ENCODE measurements around the gene SATB2.

- no peak for TF ChIP-seq POLR2A (IDR thresholded peaks at IDR 0.05; ENCODE audit: low read depth)
- TF ChIP-seq, protein P1, sequence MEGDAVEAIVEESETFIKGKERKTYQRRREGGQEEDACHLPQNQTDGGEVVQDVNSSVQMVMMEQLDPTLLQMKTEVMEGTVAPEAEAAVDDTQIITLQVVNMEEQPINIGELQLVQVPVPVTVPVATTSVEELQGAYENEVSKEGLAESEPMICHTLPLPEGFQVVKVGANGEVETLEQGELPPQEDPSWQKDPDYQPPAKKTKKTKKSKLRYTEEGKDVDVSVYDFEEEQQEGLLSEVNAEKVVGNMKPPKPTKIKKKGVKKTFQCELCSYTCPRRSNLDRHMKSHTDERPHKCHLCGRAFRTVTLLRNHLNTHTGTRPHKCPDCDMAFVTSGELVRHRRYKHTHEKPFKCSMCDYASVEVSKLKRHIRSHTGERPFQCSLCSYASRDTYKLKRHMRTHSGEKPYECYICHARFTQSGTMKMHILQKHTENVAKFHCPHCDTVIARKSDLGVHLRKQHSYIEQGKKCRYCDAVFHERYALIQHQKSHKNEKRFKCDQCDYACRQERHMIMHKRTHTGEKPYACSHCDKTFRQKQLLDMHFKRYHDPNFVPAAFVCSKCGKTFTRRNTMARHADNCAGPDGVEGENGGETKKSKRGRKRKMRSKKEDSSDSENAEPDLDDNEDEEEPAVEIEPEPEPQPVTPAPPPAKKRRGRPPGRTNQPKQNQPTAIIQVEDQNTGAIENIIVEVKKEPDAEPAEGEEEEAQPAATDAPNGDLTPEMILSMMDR (IDR thresholded peaks at IDR 0.05), result no peak
- no peak for TF ChIP-seq POLR2AphosphoS5 (IDR thresholded peaks at IDR 0.05)
Measured at GRCh38 chr2:199455210-199455544, 2.6 kb downstream of the SATB2 start.

All from esophagus muscularis mucosa (tissue), 3 donors.